HUDEP-2 (cell line): ENCODE data around the gene WDR37.

Experiments used
- DNase-seq, 76 experiments: peaks; one replicate each; lab custom pipeline; 2025; ENCODE audit not compliant: unreplicated experiment in 76 of 76; lab: John Stamatoyannopoulos, UW

WDR37 gene

DNA sequence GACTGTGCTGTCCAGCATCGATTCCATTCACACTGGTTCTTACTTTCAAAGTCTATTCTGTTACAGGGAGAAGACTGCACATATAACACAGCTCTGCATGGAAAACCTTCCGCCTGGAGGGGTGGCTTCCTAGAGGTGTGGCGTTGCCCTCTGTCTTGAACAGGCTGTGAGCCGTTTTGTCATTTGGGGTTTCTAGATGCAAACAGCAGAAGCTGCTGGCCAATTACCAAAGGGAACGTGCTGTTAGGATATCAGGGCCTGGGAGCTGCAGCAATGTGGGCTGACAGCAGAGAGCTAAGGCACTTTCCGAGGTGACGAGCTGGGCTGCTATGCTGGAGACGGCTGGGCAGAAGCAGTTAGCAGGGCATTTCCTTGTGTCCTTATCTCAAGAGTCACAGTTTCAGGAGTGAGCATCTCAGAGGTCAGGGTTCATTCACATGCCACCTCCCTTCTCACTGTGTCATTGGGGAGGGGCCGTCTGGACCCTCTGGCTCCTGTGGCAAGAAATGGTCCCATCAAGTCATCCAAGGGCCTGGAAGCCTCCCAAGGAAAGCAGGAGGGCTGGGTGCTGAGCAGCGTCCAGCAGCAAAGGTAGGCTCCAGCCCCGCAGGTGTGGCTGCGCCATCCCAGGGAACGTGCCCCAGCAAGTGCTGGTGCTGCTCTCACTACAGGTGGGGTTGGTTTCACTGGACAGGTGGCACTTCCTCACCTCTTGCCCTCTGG, 106.5 kb downstream of the WDR37 start:
- no peak for DNase-seq

DNA sequence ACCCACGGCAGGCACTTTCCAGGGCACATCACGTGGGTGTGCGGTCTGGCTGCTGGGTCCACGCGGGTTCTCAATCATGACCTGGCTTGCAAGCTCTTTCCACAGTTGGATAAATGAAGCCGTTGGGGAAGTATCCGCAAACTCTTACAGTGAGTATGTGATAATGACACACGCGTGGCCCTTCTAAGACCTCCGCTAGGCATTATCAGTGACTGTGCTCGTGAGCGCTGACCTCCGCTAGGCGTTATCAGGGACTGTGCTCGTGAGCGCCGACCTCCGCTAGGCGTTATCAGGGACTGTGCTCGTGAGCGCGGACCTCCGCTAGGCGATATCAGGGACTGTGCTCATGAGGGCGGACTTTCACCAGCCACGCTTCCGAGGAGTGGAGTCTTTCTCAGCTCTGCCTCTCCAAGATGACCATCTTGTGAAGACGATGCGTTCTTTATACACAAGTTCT, 107.0 kb downstream of the WDR37 start:
- no peak for DNase-seq

DNA sequence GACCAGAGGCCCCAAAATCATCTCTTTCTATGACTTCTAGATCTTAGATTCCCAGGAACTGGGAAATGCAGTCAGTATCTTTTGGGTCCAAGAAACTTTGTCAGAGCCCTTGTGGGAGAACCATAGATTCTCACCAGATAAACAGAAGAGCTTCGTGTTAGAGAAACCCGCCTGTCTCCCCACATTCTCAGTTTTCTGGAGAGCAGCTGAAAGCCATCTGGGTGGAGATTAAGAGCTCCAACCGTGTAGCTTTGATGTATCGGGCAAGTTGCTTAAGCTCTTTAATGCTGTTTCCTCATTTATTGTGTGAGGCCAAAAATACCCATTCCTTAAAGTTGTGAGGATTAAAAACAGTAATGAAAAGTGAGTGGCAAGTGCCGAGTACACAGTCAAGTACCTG, 107.6 kb downstream of the WDR37 start:
- no peak for DNase-seq

DNA sequence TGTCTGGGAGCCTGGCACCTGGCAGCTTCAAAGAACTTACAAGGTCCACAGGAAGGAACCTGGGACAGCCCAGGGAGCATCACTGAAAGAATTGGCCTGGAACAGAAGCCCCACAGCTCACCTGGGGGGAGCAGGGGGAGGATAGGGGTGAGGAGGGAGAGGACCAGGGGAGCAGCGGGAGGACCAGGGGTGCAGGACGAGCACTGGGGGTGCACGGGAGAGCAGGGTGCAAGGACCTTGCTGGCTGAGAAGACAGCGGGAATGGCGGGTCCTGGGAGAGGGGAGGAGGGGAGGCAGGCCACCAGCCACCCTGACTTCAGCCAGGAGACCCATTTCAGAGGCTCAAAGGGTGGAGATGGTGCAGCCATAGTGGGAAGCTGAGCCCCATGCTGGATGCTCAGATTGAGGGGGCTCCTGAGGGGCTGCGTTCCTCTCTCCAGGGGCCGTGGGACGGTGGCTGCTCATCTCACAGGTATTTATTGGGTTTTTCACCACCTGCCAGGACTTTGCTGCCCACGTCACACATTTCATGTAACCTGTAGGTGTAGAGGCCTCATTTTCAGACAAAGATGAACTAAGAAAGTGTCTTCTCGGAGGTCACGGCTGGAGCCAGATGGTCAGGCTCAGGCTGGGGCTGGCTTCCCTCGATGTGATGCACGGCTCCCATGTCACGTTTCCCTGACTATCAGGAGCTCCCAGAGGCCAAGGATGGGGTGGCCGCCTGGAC, 110.1 kb downstream of the WDR37 start:
- no peak for DNase-seq

DNA sequence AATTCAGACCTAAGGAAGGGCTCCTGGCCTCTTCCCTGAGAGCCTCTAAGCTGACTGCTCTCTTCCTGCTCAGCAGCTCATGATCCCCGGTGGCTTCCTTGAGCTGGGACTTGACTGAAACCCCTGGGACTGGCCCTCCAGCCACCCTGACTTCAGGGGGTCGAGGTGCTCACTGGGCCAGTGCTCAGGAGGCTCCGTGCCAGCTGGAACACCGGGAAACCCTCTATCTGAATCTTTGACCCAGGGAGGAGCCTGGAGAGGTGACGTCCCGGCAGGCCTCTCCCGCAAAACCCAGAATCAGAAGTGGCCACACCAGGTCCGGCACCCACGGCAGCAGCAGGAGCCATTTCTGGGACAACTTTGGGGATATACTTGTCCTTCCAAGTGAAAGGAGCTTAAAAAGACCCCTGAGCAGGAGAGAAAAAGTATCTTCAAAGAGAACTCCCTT, 110.7 kb downstream of the WDR37 start:
- no peak for DNase-seq

DNA sequence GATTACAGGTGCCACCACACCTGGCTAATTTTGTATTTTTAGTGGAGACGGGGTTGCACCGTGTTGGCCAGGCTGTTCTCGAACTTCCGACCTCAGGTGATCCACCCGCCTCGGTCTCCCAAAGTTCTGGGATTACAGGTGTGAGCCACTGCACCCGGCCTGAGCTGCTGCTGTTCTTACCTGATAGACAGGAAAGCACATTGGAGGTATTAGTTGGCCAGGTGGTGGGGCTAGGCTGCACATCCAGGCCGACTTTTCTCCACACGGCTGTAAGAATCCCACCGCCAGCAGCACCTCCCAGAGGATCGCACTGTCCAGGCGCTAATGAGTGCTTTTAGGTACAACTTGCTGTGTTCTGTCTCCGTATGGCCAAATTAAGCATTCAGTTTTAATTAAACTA, 112.6 kb downstream of the WDR37 start:
- no peak for DNase-seq

DNA sequence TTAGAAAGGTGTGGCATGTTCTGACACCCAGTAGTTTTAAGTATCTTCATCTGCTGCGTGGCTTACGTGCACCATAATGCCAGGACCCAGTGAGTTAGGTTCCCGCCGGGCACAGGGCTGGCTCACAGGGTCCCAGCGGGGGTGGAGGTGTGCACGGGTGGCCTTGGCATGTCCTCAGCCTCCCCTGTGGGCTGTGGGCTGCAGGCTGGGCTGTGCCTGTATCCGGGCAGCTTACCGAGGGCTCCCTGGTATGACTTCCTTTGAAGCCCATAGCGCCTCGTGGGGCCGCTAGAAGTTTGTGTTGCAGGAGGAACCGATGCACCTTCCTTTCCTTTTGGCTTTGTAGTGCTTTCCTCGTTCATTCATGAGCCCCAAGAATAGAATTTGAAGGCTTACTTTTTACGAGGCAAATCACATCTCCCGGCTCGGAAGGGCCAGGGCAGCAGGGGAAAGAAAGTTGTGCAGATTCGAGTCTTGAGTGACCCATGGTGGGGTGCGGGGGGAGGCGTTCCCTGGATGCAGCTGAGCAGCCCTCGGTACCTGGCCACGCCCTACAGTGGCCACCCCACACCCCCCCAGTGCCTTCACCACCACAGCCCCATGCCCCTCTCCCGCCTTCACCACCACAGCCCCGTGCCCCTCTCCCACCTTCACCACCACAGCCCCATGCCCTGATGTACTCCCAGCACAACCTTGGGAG, 113.2 kb downstream of the WDR37 start:
- no peak for DNase-seq

DNA sequence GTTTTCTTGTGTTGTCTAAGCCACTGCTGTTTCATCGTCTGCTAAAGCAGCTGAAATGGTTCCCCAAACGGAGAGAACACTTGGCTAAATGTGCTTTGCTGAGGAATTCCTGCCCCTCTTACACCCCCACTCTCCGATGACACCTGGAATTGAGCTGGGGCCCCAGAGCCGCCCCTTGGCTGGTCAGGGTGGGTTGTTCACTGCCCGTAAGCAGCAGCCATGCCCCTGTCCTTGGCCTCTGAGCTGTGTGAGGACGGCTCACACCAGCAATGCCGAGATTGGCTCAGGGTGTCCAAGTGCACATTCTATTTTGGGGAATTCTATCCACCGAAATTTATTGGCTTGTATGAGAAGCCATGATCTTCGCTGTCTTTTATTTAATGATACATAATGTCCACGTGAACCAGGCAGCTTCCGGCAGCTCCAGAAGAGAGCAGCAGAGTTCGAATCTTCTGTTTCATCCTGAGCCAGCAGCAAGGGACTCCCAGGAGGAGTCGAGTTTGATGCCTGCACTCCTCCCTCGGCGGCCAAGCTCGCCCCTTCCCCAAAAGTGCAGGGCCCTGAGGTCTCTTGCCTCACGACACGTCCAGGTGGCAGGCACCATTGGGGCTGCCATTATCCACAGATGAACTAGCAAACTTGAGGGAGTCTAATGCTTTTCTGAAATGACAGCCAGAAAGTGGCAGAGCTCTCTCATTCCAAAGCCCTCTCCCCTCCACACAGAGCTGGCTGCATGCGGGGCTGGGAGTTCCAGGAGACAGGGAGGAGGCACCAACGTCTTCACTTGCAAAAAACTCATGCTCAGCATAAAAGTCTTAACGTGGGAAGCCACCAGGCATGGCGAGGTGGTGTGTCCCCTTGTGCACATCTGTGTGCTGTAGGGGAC, 114.0 kb downstream of the WDR37 start:
- DNase-seq, result no peak

DNA sequence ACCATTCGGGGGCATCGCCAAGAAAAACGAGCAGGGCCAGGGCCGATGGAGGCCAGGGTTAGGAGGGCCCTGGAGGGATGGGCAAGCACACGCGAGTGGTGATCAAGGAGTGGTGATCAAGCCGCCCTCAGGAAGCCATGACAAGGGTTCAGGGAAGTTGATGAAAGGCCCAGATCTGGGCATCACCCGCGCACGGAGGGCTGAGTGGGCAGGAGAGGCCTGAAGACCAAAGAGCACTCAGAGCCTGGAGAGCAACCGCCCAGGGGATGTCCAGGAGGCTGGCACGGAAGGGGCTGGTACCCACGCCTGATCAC, 114.6 kb downstream of the WDR37 start:
- DNase-seq, result no peak

DNA sequence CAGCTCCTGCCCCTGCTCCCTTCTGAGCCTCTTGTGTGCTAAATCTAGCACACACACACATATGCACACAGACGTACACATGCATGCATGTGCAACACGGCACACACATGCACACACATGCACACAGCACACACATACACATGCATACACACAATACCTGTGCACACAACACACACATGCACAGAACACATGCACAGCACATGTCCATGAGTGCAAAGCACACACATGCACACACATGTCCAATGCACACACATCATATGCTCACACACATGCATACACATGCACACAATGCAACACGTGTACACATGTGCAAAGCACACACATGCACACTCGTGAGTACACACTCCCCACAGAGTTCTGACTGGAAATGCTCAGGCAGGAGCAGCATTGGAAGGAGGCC, 115.0 kb downstream of the WDR37 start:
- no peak for DNase-seq

DNA sequence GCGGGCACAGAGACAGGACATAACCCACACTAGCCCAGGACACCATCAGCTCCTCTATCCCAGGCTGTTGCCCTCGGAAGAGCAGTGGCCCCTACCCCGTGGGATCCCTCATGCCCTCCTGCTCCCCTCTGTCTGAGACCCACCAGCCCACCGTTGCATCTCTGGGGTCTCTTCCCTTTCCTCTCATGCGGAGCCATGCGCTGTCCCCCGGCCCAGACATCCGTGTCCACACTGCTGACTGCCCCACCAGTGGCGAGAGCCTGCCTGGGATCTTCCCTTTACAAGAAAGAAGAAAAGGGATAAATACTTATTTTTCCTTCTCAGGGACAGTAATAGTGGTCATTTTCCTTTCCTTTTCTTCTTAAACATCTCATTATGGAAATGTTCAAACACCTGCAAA, 115.4 kb downstream of the WDR37 start:
- DNase-seq, result no peak

DNA sequence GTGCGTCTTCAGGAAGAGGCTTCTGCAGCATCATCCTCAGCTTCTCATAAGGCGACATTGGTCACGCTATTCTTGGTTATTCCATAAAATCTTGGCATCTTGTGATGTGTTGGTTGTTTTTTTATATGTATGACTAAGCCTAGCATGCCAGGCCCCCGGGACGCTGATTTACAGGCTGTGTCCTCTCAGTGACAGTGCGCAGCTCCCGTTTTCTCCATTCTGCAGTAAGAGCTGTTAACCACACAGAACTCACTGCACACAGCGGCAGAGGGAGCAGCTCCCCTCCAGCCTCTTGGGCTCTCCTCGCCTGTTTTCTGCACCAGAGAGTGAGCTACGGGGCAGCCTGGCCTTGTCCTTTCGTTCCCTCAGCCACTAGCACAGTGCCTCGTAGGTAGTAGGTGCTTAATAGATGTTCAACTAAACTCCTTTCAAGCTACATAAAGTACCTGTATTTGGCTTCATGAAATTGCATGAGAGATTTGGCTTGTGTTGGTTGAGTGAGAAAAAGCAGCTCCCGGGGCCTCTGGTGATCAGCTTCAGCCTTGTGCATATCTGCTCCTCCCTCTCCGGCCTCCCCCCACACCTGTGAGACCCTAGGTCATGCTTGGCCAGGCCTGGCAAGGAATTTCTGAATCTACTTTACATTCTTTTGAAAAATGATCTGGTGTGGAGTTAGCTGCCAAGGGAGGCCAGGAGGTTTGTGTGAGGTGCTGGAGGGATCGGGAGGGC, 116.2 kb downstream of the WDR37 start:
- no peak for DNase-seq

DNA sequence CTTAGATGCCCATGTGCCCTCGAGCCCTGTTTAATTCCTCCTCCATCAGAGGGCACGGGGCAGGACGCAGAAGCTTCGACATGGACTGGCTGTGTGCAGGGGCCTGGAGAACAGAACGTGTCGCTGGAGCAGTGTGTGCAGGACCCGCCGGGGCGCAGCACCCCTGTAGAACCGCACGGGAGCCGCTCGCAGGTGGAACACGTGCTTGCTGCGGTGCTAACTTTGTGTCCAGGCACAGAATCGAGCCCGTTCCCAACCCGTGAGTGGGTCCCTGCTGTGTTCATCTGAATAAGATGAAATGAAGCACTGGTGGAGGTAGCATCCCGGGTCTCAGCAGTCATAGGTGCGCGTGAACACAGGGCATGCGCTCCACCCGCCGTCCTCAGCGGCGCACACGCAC, 116.9 kb downstream of the WDR37 start:
- DNase-seq, result no peak

DNA sequence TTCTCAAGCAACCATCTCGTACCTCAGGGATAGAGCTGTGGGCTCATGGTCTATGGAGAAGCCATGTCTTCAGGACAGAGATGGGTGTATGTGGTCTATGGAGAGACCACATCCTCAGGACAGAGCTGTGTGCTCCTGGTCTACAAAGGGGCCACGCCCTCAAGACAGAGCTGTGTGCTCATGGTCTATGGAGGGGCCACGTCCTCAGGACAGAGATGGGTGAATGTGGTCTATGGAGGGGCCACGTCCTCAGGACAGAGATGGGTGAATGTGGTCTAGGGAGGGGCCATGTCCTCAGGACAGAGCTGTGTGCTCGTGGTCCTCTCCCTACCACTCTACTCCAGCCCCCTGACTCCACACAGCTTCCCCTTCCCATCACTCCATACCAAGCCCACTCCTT, 117.8 kb downstream of the WDR37 start:
- no peak for DNase-seq

DNA sequence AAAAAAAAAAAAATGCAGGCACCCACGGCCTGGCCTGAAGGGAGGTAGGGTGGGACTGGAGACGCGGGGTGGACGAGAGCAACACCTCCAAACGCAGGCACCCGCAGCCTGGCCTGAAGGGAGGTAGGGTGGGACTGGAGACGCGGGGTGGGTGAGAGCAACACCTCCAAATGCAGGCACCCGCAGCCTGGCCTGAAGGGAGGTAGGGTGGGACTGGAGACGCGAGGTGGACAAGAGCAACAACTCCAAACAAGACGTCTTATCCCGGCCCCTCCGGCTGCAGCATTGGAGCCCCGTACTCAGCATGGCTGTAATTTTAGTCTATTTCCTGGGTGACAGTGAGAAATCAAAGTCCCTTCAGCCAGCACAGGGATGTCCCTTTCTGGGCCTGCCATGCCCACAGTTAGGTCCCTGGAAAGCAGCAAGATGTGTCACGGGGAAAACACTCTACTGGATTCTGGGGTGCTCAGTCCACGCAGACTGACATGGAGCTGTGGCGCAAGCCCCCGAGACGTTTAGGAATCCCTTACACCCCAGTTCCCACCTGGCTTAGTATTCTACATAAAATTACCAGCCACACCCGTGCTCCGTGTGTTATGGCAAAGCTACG, 119.9 kb downstream of the WDR37 start:
- DNase-seq, result no peak

DNA sequence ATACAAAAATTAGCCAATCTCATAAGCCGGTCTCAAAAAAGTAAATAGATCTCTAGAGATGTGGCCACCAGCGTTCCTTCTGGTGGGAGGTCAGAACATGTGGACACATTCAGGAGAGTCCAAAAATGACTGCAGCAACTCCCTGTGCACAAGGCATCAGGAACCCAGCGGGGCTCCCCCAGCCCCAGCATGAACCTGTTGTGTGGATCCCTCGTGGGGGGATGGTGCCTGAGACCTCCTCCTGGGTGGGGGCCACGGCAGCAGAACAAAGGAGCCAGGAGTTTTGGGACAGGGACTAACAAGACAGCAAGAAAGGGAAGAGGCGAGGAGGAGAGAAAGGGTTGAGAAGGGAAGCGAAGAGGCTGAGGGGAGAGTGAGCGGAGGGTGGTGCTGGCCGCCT, 121.8 kb downstream of the WDR37 start:
- DNase-seq, result no peak

DNA sequence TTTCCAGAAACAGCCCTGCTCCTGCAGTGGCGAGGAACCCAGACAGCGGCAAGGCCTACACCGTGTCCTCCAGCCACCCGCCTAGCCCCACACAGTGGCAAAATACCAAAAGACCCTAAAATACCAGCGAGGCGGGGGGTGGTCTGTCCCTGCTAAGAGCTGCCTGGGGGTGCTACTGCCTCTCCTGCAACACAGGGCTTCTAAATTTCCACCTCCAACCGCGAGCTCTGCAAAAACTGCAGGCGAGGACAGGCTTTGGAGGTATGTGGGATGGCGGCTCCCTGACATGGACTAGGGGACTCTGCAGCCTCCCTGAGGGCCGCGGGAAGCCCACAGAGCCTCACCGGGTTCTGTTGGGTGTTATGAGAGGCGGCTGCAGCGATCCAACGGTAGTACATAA, 122.3 kb downstream of the WDR37 start:
- DNase-seq, result no peak

DNA sequence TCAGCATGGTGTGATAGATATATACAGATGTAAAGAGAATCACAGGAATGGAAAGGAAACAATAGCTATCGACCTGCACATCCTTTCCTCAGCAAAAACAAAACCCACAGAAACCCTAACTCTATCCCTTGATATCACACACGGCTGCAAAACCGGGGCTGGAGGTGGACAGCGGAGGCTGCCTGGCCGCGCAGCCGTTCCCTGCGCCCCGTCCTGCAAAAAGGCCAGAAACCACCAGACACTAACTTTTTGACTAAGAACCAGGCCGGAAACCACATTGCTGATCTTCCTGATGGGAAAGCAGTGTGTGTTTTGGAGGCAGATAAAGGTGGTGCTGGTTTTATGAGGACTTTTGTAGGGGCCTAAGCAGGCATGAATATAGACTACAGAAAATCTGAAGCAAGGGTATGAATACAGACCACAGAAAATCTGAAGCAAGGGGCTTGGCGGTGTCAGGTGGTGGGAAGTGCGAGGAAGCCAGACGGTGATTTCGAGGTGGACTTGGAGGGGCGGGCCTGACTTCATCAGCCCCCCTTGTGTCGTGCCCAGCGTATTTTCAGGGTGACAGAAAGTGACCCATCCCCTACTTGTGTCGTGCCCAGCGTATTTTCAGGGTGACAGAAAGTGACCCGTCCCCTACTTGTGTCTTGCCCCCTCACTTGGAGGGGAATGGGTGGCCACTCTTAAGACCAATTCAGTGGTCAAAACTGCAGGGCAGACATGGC, 123.3 kb downstream of the WDR37 start:
- no peak for DNase-seq

DNA sequence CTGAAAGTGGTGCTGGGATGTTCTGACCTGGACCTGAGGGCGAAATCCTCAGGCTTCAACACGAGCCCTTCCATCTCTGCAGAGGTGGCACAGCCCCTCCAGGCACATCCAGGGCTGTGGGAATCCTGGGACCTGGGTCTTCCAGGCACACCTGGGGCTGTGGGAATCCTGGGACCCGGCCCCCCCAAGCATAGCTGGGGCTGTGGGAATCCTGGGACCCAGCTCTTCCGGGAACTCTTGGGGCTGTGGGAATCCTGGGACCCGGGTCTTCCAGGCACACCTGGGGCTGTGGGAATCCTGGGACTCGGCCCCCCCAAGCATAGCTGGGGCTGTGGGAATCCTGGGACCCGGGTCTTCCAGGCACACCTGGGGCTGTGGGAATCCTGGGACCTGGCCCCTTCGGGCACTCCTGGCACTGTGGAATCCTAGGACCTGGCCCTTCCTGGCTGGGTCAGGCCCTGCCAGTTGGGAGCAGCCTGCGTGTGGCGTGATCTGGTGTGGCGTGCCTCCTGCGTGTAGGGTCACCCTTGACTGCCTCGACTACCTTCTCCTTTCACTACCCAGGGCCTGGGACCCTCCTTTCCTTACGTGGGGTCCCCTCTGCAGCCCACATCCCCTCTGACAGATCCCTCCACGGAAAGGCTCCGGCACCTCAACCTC, 124.0 kb downstream of the WDR37 start:
- DNase-seq, result no peak
